IPS-11a (cell line): Measurements from ENCODE around the gene PFDN1.

ENCODE experiments used
- H3K4me3 ChIP-seq: one replicate; pipeline ENCODE4 v1.5.1; 2013; ENCODE audit warnings: low read depth, low read length, control low read depth

PFDN1 gene

DNA sequence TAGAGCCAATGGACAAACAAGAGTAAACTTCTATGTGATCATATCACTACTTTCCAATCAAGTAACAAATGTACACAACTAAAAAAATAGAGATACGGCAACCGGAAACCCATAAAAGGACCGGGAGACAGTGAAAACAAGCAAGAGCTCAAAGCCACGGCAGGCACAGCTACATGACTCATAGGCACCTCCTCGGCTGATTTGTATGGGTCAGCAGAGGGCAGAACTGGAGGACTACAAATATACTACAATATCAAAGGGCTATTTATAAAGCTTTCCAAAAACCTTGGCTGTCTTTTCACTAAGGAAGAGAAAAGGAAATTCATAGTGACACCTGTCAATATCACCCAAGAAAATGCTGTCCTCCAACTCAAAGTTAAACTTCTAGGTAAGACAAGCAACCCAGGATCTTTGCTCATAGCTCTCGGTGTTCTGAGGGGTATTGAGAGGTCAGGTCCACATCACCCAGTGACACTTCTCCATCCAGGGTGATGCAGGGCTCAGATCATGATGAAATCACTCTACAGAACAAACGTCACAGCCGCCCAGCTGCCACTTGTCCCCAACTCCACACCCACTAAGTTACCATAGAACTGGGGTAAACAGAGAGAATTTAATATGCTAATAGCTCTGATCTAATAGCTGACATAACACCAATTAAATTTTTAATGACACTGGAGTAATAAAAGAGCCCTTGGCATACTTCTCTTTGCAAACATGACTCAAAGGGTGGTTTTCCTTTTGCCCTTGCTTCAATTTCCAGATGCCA is 41.3 kb downstream of the PFDN1 start:
- no peak overlapping the region for H3K4me3 ChIP-seq

DNA sequence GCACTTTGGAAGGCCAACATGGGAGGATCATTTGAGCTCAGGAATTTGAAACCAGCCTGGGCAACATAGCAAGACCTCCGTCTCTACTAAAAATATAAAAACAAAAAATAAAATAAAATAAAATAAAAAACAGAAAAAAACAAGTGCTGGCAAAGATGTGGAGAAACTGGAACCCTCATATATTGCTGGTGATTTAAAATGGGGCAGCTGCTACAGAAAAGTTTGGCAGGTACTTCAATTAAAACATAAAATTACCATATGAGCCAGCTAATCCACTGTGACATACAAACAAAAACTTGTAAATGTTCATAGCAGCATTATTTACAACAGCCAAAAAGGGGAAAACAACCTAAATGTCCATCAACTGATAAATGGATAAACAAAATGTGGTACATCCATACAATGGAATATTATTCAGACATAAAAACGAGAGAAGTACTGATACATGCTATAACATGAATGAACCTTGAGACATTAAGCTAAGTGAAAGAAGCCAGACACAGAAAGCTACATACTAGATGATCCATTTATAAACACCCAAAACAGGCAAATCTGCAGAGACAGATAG is 42.7 kb downstream of the PFDN1 start:
- no peak overlapping the region for H3K4me3 ChIP-seq

DNA sequence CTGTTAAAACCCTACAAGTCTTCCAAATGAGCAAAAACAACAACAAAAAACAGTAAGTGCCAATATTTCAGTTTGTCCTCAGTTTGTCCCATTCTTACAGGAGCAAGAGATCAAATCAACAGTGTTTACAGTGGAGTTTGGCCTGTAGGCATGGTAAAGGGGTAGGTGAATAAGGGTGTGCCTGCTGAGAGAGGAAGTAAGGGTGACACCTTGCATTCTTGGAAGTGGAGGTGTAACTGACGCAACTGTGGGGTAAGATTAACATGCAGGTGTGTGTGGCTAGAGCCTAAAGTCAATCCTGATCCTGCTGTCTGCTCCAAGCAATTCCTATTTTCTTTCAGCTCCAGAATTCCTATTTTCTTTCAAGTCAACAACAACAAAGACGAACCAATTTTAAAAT is 43.4 kb downstream of the PFDN1 start:
- no peak overlapping the region for H3K4me3 ChIP-seq

DNA sequence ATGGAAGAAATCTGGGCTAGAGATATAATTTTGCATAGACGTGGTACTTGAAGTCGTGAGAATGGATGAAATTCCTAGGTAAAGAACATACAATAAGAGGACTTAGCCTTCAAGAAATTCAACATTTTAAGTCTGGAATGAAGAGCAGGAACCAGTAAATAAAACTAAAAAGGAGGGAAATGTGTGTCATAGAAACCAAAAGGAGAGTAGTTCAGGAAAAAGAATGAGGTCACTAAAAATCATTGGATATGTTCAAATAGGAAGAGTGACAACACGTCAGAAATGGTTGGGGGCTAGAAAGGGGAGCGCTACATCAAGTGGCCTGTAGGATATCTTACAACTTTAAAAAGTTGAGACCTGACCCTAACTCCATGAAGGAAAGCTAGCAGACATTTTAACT is 44.0 kb downstream of the PFDN1 start:
- no peak overlapping the region for H3K4me3 ChIP-seq

DNA sequence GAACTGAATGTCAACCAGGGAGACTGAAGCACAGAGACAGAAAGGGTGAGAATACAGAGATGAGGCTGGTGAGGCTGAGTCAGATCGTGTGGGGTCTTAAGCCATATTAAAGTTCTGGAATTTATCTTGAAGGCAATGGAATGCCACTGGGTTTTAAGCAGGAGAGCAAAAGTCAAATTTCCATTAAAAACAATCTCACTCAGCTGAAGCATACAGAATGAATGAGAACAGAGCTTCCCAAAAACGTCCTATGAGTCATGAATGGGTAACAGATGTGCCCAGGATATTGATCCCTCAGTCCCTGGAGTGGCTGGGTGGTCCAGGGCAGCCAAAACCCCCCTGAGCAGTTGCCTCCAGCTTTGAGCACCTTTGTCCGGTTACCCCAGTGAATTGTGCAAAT is 44.9 kb downstream of the PFDN1 start:
- no peak overlapping the region for H3K4me3 ChIP-seq

DNA sequence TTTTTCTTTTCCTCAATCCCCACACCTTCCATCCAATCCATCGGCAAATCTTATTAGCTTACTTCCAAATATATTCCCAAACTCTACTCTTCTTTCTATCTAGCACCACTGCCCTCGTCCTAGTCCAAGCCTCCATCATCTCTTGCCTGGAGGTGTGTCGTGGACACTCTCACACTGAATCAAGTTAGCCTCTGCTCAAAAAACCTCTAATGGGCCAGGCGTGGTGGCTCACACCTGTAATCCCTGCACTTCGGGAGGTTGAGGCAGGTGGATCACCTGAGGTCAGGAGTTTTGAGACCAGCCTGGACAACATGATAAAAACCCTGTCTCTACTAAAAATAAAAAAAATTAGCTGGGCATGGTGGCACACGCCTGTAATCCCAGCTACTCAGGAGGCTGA is 46.2 kb downstream of the PFDN1 start:
- no peak overlapping the region for H3K4me3 ChIP-seq

DNA sequence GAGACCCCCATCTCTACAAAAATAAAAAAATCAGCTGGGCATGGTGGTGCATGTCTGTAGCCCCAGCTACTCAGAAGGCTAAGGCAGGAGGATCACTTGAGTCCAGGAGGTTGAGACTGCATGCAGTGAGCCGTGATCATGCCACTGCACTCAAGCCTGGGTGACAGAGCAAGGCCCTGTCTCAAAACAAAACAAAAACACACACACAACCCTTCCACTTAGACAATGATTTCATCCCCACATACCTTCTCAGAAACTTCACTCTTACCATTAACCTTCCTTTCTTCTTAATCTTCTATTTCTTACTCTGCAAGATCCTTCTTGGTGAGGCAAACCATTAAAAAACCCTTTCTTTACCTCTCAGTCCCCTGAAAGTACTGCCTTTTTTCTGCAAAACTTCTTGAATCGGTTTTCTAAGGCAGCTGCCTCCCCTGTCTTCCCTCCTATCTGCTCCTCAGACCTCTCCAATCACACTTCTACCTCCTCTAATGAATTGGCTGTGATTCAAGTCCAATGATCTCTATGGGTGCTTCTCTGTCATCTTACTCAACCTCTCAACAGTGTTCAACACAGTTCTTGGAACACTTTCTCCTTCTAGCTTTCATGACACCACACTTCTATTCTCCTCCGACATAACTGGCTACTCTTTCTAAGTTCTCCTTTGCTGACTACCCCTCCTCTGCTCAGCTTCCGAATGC is 47.3 kb downstream of the PFDN1 start:
- H3K4me3 ChIP-seq, result no peak overlapping the region

DNA sequence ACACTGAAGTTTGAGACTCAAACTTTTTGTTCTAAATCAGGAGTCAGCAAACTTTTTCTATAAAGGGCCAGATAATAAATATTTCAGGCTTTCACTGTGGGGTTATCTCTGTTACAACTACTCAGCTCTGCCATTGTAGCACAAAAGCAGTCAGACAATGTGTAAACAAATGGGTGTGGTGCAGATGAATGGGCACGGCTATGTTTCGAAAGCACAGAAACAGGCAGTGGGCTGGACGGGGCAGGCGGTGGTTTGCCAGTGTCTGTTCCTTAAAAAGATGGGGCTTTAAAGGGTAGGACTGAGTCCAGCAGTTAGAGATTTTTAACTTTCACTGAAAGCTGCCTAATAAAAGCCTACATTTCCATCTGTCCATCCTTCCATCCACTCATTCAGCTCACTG is 48.9 kb downstream of the PFDN1 start:
- H3K4me3 ChIP-seq, result no peak overlapping the region

DNA sequence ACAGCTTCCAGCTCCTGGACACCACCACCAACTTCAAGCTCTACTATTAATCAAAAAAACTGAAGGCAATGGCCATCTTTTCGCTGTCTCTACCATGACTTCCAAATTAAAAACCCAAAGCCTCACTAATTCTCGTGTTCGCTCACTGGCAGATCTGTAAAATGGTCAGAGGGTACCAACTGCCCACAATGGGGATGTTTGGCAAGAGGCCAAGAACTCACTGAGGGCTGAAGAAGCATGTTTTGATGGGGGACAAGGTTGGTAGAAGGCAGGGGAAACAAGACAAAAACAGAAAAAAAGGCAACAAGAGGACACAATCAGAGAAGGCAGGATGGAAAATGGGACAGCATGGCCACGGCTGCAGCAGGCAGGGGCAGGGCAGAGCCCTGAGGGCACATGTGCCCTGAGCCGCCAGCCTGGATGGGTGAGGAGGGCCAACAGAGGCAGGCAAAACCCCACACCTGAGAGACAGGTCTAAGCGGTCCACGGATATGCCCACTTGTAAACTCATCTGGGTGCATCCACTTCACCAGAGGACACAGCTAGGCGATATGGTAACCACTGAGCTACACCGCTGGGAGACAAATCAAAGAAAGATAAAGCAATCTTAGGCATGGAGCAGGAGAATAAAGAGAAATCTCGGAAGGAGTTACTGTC is 50.3 kb downstream of the PFDN1 start:
- no peak overlapping the region for H3K4me3 ChIP-seq

DNA sequence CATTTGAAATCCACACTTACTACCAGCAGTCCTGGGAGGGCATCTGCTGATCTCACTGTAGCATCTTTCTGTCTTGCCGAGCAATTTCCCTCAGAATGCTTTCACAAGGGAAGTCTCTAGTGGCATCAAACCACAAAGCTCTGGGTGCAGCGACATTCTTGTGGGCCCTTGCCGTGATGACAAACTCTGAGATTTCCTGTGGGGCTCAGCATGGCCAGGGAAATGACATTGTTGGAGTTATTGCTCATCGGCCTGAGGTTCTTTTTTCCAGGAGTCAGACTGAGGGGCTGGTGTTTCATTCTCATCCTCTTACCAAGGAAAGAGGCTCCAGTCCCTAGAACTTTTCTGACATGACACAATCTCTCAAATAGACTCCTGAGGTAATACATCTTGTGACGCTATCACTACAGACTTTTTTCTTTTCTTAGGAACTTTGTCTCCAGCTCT is 51.4 kb downstream of the PFDN1 start:
- H3K4me3 ChIP-seq, result no peak overlapping the region

DNA sequence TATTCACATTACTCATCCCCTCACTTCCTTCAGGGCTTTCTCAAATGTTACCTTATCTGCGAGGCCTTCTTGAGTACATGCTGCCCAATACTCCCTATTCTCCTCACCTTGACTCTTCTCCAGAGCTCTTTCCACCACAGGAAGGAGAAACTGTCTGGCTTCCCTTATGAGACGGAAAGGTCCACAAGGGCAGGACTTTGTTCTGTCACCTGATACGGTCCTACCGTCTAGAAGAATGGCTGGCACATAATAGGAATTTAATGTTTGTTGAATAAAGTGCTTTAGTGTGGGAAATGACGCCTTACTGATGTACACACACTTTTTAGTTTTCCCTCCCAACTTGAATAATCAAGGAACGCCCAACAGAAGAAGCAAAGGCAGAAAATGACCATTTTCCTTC is 52.5 kb downstream of the PFDN1 start:
- no peak overlapping the region for H3K4me3 ChIP-seq

DNA sequence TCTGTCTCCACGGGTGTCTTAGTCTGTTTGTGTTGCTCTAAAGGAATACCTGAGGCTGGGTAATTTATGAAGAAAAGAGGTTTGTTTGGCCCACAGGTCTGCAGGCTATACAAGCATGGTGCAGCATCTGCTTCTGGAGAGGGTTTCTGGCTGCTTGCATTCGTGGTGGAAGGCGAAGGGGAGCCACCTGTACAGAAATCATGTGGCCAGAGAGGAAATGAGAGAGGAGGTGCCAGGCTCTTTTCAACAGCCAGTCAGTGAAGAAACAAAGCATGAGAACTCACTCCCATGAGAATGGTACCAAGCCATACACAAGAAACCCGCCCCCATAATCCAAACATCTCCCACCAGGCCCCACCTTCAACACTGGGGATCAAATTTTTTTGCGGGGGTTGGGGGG is 53.4 kb downstream of the PFDN1 start:
- H3K4me3 ChIP-seq, result no peak overlapping the region

DNA sequence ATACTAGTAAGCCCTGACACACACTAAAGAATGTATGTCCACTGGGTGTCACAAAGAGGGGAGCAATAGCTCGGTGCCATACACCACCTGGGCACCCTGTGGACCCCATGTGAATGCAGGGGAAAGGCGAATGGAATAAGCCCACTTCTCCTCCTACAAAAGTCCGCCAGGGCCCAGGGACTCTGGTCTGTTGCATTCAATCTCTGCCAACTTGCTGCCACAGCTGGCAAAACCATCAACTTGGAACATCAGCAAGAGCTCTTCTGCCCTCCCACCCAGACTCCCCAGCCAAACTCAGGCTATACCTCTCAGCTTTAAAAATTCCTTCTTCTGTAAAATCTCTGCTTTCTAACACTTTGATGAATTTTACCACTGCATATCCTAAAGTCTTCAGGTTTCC is 54.5 kb downstream of the PFDN1 start:
- H3K4me3 ChIP-seq, result no peak overlapping the region

DNA sequence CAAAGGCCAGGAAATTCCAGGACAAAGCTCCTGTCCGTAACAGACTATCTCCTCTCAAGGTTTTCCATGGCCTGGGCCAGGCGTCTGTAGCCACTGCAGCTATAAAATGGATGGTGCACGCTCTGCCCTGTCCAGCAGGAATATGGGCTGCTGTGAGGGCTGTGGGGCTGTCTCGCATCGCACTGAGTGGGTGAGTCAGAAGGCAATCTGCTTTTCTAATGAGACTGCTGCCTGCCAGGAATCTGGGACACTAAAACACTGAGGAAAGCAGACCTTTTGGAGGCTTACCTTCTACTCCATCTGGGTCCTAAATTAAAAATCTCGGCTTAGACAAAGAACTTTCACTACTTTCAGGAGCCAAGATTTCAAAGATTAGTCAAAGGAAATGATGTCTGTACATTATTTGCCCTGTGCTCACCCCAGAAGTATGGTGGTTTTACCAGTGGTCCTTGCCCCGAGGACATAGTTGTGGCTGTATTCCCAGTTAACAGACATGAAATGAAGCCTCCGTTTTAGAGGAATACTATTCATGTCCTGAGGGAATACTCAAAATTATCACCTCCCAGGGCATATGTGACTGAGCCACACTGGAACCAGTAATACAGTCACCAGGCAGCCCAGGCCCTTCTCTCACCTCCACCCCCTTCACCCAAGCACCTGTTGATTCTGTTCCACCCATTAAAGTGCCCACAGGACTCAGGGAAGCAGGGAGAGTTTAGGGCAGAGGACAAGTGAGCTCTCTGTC is 56.4 kb downstream of the PFDN1 start:
- H3K4me3 ChIP-seq, result no peak overlapping the region

DNA sequence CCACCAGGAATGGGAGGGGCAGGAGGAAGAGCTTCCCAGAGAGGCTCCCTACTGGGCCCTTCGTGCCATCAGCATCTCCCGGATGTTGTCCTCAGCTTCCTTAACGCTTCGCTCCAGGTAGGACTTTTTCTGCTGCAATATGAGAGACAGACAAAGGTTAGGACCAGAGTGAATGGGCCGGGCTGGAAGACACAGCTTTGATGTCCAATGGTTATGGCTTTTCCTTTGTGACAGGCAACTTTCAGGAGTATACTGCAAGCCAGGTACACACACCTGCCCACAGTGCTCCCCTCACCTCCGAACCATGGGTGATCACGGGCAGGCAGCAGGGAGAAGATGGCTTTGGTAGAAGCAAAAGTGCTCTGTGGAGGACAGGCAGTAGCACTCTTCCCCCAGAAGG is 57.0 kb downstream of the PFDN1 start:
- H3K4me3 ChIP-seq, result no peak overlapping the region

DNA sequence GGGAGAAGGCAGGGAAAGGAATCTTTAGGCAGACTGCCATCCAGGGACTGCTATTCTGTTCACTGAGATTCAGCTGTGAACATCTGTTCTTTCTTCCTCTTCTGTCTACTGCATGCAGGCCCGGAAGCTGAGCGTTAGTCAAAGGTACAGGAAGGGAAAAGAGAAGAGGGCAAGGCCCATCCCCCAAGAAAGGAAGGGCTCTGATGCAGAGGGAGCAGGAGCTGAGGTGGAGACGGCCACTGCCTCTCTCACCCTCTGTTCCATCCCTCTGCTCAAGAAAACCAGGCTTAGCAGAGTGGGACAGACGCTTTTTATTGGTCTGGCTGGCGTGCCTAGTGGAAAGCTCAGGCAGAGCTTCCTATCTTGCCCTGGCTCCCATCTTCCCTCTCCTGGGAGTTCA is 57.6 kb downstream of the PFDN1 start:
- no peak overlapping the region for H3K4me3 ChIP-seq

DNA sequence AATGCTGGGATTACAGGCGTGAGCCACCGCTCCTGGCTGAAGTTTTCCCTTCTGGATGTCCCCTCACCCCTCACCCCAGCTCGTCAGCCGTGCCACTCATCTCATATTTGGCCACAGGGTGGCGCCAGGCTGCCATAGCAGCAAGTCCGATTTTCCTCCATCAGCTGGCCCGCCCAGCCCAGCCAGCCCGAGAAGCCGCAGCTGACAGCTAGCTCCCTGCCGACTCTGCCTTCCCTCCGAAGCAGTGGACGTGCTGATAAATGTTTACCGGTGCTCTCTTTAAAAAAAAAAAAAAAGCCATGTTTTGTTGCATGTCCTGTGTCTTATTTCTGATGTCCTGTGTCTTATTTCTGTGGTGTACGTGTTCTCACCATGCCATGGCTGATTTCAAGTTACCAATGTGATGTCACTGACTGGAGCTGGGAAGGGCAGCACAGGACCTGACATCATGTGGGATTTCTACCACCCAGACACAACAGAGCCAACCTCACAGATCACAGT is 58.3 kb downstream of the PFDN1 start:
- H3K4me3 ChIP-seq, result no peak overlapping the region

DNA sequence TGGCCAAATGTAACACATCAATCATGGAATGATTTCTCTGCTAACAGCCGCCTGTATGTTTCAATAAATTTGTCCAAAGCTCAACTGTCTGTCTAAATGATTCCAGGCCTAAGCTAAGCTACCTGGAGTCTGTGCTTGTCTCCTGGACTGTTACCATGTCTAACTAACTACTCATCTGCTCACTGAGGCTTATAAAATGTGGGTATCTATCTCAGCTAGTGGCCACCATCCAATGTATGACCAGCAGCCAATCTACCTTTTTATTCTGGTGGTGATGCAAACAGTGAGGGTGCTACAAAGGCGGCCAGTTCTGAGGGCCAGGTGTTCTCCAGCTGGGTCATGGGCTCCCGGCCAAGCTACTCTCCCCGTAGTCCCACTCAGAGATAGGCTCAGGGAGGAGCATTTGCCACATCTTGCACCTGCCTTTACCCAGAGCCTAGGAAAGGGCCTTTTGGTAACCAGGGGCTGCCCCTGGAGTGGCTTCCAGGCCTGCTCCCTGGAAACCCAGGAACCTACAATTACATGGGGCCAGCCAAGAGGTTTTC is 59.1 kb downstream of the PFDN1 start:
- H3K4me3 ChIP-seq, result no peak overlapping the region

DNA sequence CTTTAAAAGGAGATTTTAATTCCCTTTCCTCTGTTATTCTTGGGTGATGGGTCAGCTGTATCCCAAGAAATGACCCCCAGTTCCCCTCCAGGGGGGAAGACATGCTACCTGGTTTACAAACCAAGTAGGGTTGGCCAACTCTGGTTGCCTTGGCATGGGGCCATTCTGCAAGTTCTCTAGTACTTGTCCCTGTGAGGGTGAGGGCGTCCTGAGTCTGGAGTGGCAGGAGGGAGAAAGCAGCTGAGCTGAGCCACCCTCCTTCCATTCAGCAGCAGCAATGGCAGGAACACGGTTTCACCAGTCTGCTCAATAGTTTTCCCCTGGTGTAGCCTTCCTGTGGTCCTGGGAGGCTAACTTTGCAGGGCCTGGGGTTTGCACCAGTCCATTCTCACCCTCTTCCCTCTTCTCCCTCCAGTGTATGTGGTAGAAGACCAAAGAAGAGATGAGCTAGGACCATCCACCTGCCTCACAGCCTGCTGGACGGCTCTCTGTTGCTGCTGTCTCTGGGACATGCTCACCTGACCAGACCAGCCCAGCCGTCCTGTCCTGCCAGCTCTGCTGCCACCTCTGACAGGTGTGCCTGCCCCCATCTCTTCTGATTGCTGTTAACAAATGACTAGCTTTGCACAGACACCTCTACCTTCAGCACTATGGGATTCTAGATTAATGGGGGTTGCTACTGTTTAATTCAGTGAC is 59.9 kb downstream of the PFDN1 start:
- no peak overlapping the region for H3K4me3 ChIP-seq

DNA sequence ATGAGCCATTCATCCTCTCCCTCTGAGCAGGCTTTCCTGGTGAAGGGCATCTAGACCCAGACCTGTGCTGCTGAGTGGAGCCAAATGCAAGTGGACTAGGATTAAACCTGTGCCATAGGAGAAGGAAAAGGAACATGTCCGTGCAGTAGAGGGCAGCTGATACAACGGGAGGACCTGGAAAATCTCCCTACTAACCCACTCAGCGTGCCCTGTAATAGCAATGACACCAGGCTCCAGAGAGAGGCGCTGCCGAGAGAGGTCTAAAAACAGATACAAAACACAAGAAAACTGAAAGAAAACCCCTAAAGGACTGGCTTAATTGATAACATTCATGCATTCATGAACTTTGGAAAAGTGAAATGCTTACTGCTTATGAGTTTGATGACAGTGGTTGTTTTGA is 60.8 kb downstream of the PFDN1 start:
- H3K4me3 ChIP-seq, result no peak overlapping the region
